ENCODE results near the gene OR10AG1.

- TF ChIP-seq CTCF (IDR thresholded peaks at IDR 0.05) (no peak), POLR2A (IDR thresholded peaks at IDR 0.05) (no peak)
Measured at GRCh38 chr11:55994525-55994924, 24.8 kb upstream of the OR10AG1 start, which contains the start of gene OR5F1.

All from body of pancreas (tissue), 4 donors.